HCT116 (cell line): ENCODE measurements around the gene POLD2. TPM values are rescaled to one million over a fixed set of nuclear protein-coding genes. Genes with fewer than 3 reads are reported as not detected.

ENCODE experiments used
- ATAC-seq: fragments of 200-7000 bp; cut with Tn5 transposase; 2 replicates; pipeline ENCODE4 v1.9.1; 2020; ENCODE audit warnings: mild to moderate bottlenecking, moderate library complexity
- BruUV-seq: library from RNA; stranded (reverse); fragments of 400-500 nt; replicated peaks from 2 replicates; lab custom pipeline; 2021; lab: Mats Ljungman, UMichigan
- CTCF ChIA-PET: fragments of 300-600 bp; sonication (Branson Sonifier 250); formaldehyde crosslinking; loops from one replicate; lab custom pipeline; 2021; ENCODE audit warnings: antibody characterized with exemption; lab: Charles Lee
- POLR2A ChIA-PET: fragments of 300-600, 350-600 bp; sonication (Branson Sonifier 250); formaldehyde crosslinking; loops from one replicate; lab custom pipeline; 2021; ENCODE audit warnings: antibody characterized with exemption; lab: Charles Lee
- RAD21 ChIA-PET, 2 experiments: fragments of 300-600 bp; sonication (Branson Sonifier 250); formaldehyde crosslinking; loops; one replicate each; lab custom pipeline; 2023; ENCODE audit warnings: low total read pairs in 2 of 2; ENCODE audit not compliant: uncharacterized antibody in 2 of 2, unreplicated experiment in 2 of 2, low non-redundant PET in 1 of 2; lab: Charles Lee
- DNase-seq: peaks from one replicate; pipeline ENCODE4 v3.0.0-alpha.2; 2010; ENCODE audit warnings: low read depth, low spot score
- H2AFZ ChIP-seq: fragments of 200-600 bp; shearing (Covaris generic), sonication (generic); 2 replicates; pipeline ENCODE4 v1.6.1; 2017; ENCODE audit warnings: low read depth, mixed run types, mixed read lengths, antibody characterized with exemption, low read length; ENCODE audit not compliant: poor library complexity, severe bottlenecking
- H3K27ac ChIP-seq: 2 replicates; pipeline ENCODE4 v1.5.1; 2012; ENCODE audit warnings: low read depth, low read length
- H3K27me3 ChIP-seq: fragments of 200-600 bp; sonication (generic); 2 replicates; pipeline ENCODE4 v1.6.1; 2016; ENCODE audit warnings: mixed run types, low read length, mixed read lengths; ENCODE audit not compliant: insufficient read depth
- H3K36me3 ChIP-seq, 2 experiments: fragments of 200-500 bp in 1 of 2; fragments of 200-600 bp in 1 of 2; sonication (Bioruptor generic) in 1 of 2; sonication (generic) in 1 of 2; 2 replicates each; pipeline versions ENCODE4 v1.5.1 to v1.6.1; 2014 to 2016; ENCODE audit warnings: low read length in 2 of 2, inconsistent platforms in 1 of 2, mixed read lengths in 1 of 2, mixed run types in 1 of 2; ENCODE audit not compliant: insufficient read depth in 2 of 2, control insufficient read depth in 1 of 2
- H3K4me1 ChIP-seq, 2 experiments: fragments of 200-600 bp in 1 of 2; sonication (generic) in 1 of 2; 2 replicates each; pipeline versions ENCODE4 v1.5.1 to v1.6.1; 2012 to 2017; ENCODE audit warnings: low read length in 2 of 2, inconsistent platforms in 1 of 2, mild to moderate bottlenecking in 1 of 2, mixed read lengths in 1 of 2, mixed run types in 1 of 2, moderate library complexity in 1 of 2; ENCODE audit not compliant: insufficient read depth in 2 of 2, control insufficient read depth in 1 of 2
- H3K4me2 ChIP-seq: fragments of 200-600 bp; sonication (generic); 2 replicates; pipeline ENCODE4 v1.6.1; 2017; ENCODE audit warnings: mixed run types, low read length, mixed read lengths
- H3K4me3 ChIP-seq, 2 experiments: fragments of 200-600 bp in 1 of 2; sonication (generic) in 1 of 2; replicated peaks in 1 of 2; 2 replicates each; pipeline ENCODE4 v1.5.1; 2011 to 2016; ENCODE audit warnings: low read length in 2 of 2, control low read depth in 1 of 2, low read depth in 1 of 2, mild to moderate bottlenecking in 1 of 2, mixed read lengths in 1 of 2, mixed run types in 1 of 2
- H3K79me2 ChIP-seq: fragments of 200-600 bp; sonication (generic); 2 replicates; pipeline ENCODE4 v1.6.1; 2017; ENCODE audit warnings: mild to moderate bottlenecking, mixed run types, low read length, moderate library complexity, mixed read lengths; ENCODE audit not compliant: insufficient read depth
- H3K9ac ChIP-seq: fragments of 200-600 bp; sonication (generic); 2 replicates; pipeline ENCODE4 v1.6.1; 2016; ENCODE audit warnings: low read length, mixed read lengths
- H3K9me2 ChIP-seq: fragments of 200-600 bp; sonication (generic), shearing (Covaris generic); 2 replicates; pipeline ENCODE4 v1.6.1; 2017; ENCODE audit warnings: mixed run types, mild to moderate bottlenecking, moderate library complexity; ENCODE audit not compliant: insufficient read depth
- H3K9me3 ChIP-seq, 2 experiments: fragments of 200-500 bp in 1 of 2; fragments of 200-600 bp in 1 of 2; sonication (Bioruptor generic) in 1 of 2; sonication (generic) in 1 of 2; 2 replicates each; pipeline ENCODE4 v1.6.1; 2014 to 2017; ENCODE audit warnings: low read length in 2 of 2, mixed read lengths in 2 of 2, inconsistent platforms in 1 of 2, low read depth in 1 of 2, mild to moderate bottlenecking in 1 of 2, mixed run types in 1 of 2, moderate library complexity in 1 of 2; ENCODE audit not compliant: control insufficient read depth in 1 of 2, insufficient read depth in 1 of 2
- H4K20me1 ChIP-seq: fragments of 200-600 bp; sonication (generic), shearing (Covaris generic); 2 replicates; pipeline ENCODE4 v1.6.1; 2017; ENCODE audit warnings: mixed run types, mild to moderate bottlenecking, moderate library complexity; ENCODE audit not compliant: insufficient read depth
- EGR1 ChIP-seq: IDR thresholded peaks from 2 replicates; pipeline ENCODE4 v1.6.1; 2012; ENCODE audit warnings: low read depth
- ELF1 ChIP-seq: IDR thresholded peaks from 2 replicates; pipeline ENCODE4 v1.6.1; 2012; ENCODE audit warnings: low read depth, borderline replicate concordance
- EZH2phosphoT487 ChIP-seq: fragments of 200-600 bp; IDR thresholded peaks from 2 replicates; pipeline ENCODE4 v1.6.1; 2018; ENCODE audit warnings: antibody characterized with exemption, borderline replicate concordance
- JUND ChIP-seq: IDR thresholded peaks from 2 replicates; pipeline ENCODE4 v1.6.1; 2012
- POLR2A ChIP-seq: IDR thresholded peaks from 2 replicates; pipeline ENCODE4 v1.7.0; 2011; ENCODE audit warnings: borderline replicate concordance; ENCODE audit not compliant: insufficient read depth, insufficient read length; ENCODE audit errors: extremely low read depth
- SIN3A ChIP-seq: IDR thresholded peaks from 2 replicates; pipeline ENCODE4 v1.6.1; 2012; ENCODE audit warnings: low read depth
- TCF7L2 ChIP-seq: IDR thresholded peaks from 2 replicates; pipeline ENCODE4 v1.7.0; 2011; ENCODE audit warnings: borderline replicate concordance, inconsistent platforms; ENCODE audit not compliant: insufficient read depth, insufficient read length; ENCODE audit errors: extremely low read depth
- ZFX ChIP-seq: fragments of 450-650 bp; IDR thresholded peaks from 2 replicates; pipeline ENCODE4 v1.6.1; 2017
- intact Hi-C: fragments of 100-400 bp; cut with micrococcal nuclease; formaldehyde crosslinking; loops from 2 replicates; pipeline ENCODE4 v1.10.0; 2022
- total RNA-seq: library from RNA; stranded (reverse); gene quantifications from one replicate; pipeline ENCODE4 v1.2.1, GENCODE V29; 2021; ENCODE audit not compliant: unreplicated experiment
- TF ChIP-seq, protein P1 (sequence below): IDR thresholded peaks from 2 replicates; pipeline ENCODE4 v1.6.1; 2012
- TF ChIP-seq, protein P2 (sequence below): IDR thresholded peaks from 2 replicates; pipeline ENCODE4 v1.6.1; 2012
- TF ChIP-seq, protein P3 (sequence below), 3 experiments: fragments of 200-600 bp in 1 of 3; sonication (generic) in 1 of 3; IDR thresholded peaks in 2 of 3; conservative IDR thresholded peaks in 1 of 3; 2 replicates each; pipeline ENCODE4 v1.5.1; 2012 to 2017; ENCODE audit warnings: low read depth in 2 of 3, low read length in 2 of 3, antibody characterized with exemption in 1 of 3, borderline replicate concordance in 1 of 3, control low read depth in 1 of 3, mild to moderate bottlenecking in 1 of 3, mixed read lengths in 1 of 3, mixed run types in 1 of 3, moderate library complexity in 1 of 3; ENCODE audit not compliant: insufficient read depth in 1 of 3

The POLD2 gene
- total RNA-seq, 1 experiment from 2014 or later: 237 TPM

DNA sequence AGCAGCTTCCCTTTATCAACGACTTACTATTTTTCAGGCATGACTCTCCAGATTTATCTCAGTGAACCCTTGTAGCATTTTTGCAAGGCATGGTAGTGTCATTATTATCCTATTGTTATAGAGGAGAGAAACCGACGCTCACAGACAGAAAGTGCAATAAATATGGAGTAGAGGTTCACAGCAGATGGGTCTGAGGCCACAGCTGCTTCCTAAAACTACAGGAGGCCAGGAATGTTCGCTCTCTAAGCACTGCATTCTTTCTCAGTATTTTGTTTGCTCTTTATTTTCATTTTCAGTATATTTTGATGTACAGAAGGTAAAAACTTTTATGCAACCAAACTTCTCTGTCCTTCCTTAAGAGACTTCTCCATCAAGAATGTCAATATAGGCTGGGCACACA is 23.7 kb downstream of the POLD2 start:
- RAD21 ChIA-PET: no interaction called here
- Histone ChIP-seq H3K4me3 (no peak overlapping the region), H3K9me2 (no peaks in the 10 kb centered on the region), H4K20me1 (no peaks in the 10 kb centered on the region), H3K4me2 (no peak overlapping the region), H3K27ac (no peak overlapping the region), H3K9ac (no peak overlapping the region), H3K9me3 (no peaks in the 10 kb centered on the region), H3K36me3 (no peaks in the 10 kb centered on the region), H2AFZ (no peak overlapping the region), H3K79me2 (no peaks in the 10 kb centered on the region), H3K27me3 (no peaks in the 10 kb centered on the region), H3K4me1 (no peaks in the 10 kb centered on the region)
- CTCF ChIA-PET: no interaction called here
- intact Hi-C loops: no loop called here
- TF ChIP-seq ZFX (no peak), SIN3A (no peak), TCF7L2 (no peak), POLR2A (no peak), ELF1 (no peak)
- TF ChIP-seq, protein P1, sequence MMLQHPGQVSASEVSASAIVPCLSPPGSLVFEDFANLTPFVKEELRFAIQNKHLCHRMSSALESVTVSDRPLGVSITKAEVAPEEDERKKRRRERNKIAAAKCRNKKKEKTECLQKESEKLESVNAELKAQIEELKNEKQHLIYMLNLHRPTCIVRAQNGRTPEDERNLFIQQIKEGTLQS: no peak
- ATAC-seq: no peak
- DNase-seq: no peak
- no TSS peak for BruUV-seq
- POLR2A ChIA-PET: no interaction called here

DNA sequence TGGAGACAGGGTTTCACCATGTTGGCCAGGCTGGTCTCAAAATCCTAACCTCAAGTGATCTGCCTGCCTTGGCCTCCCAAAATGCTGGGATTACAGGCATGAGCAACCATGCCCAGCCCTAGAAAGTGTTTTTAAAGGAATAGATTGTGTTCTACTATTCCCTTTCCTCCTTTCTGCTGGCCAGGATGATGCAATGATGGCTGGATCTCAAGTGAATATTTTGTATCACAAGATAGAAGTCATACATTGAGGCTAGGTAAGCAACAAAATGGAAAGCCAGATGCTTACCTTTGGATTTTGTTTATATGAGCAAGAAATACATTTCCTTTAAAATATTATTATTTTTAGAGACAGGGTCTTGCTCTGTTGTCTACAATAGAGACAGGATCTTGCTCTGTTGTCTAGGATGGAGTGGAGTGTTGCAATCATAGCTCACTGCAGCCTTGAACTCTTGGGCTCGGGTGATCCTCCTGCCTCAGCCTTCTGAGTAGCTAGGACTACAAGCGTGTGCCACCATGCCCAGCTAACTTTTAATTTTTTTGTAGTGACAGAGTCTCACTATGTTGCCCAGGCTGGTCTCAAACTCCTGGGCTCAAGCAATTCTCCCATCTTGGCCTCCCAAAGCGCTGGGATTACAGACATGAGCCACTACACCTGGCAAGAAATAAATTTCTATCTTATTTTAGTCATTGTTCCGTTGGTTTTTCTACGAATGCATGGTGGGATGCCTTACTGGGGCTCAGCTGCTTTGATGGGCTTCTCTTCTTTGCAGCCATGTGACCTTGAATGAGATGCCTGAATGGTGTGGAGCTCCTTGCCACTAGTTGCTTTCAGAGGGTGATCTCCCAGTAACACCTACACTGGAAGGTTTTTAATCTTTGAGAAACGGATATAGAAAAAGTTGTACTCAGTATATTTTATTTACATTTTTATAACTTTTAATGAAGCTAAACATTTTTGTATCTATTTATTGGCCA is 25.0 kb downstream of the POLD2 start:
- ChIA-PET RAD21 (no interaction called here), POLR2A (interaction anchor here (1.5 kb wide), 1 partner anchor 14 kb away, joined by 3 read pairs; no protein-coding TSS in a partner anchor), CTCF (no interaction called here)
- ATAC-seq (no peak), DNase-seq (no peak)
- H3K4me1 ChIP-seq: no peaks in the 10 kb centered on the region
- no peaks in the 10 kb centered on the region for H3K9me3 ChIP-seq
- no peak overlapping the region for H3K4me3 ChIP-seq
- H3K79me2 ChIP-seq: no peaks in the 10 kb centered on the region
- H4K20me1 ChIP-seq: no peaks in the 10 kb centered on the region
- H3K9ac ChIP-seq: no peak overlapping the region
- intact Hi-C loops: no loop called here
- no peak overlapping the region for H3K27ac ChIP-seq
- BruUV-seq: no TSS peak
- no peak overlapping the region for H2AFZ ChIP-seq
- no peaks in the 10 kb centered on the region for H3K36me3 ChIP-seq
- no peak for TF ChIP-seq EZH2phosphoT487
- no peak for TF ChIP-seq EGR1
- no peak for TF ChIP-seq JUND
- TF ChIP-seq, protein P2, sequence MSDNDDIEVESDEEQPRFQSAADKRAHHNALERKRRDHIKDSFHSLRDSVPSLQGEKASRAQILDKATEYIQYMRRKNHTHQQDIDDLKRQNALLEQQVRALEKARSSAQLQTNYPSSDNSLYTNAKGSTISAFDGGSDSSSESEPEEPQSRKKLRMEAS: no peak
- TF ChIP-seq, protein P3, sequence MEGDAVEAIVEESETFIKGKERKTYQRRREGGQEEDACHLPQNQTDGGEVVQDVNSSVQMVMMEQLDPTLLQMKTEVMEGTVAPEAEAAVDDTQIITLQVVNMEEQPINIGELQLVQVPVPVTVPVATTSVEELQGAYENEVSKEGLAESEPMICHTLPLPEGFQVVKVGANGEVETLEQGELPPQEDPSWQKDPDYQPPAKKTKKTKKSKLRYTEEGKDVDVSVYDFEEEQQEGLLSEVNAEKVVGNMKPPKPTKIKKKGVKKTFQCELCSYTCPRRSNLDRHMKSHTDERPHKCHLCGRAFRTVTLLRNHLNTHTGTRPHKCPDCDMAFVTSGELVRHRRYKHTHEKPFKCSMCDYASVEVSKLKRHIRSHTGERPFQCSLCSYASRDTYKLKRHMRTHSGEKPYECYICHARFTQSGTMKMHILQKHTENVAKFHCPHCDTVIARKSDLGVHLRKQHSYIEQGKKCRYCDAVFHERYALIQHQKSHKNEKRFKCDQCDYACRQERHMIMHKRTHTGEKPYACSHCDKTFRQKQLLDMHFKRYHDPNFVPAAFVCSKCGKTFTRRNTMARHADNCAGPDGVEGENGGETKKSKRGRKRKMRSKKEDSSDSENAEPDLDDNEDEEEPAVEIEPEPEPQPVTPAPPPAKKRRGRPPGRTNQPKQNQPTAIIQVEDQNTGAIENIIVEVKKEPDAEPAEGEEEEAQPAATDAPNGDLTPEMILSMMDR (IDR thresholded peaks at IDR 0.05 in 2 of 3, conservative IDR thresholded peaks at IDR 0.05 in 1 of 3; ENCODE audit: borderline replicate concordance in 1 of 3, insufficient read depth in 1 of 3, low read depth in 2 of 3, low read length in 2 of 3): no peak
- TF ChIP-seq SIN3A: no peak
- H3K9me2 ChIP-seq: no peaks in the 10 kb centered on the region
- no peak overlapping the region for H3K4me2 ChIP-seq
- H3K27me3 ChIP-seq: no peaks in the 10 kb centered on the region
